ENCODE measurements around the gene URI1. TPM values are rescaled to one million over a fixed set of nuclear protein-coding genes. Genes with fewer than 3 reads are reported as not detected.

Gene URI1
- total RNA-seq, 4 donors from 2014 or later: 84.8 to 91.2 (median 86.3) TPM

DNA sequence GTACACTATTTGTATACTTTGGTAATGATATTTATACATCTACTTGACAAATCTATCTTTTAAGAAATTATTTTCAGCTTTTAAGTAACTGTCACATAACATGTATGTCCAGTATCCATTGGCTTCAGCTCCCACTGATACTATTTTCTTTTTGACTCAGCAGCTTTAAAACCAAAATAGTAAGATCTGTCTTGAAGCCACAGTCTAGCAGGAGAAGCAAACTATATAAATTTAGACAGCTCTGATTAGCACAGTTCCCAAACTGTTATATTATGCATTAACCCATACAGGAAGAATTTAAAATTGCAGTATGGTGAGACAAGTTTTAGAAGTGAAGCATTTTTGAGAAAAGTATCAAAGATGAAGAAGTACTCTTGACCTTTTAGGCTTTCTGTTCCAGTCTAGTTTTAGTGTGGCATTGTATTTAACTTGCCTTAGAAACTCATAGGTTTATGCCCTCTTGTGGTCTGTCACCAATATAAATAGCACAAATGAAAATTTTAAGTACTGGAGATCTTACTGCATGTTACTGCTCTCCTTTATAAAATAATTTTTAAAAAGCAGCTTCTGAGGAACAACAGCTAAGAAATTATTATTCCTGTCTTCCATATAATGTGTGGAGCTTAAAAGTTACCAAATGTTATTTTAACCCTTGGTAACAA, 24.7 kb downstream of the URI1 start:
- intact Hi-C loops (cut with DNase I): no loop called here
- no peaks in the 10 kb centered on the region for H3K36me3 ChIP-seq
- H3K27ac ChIP-seq: peak overlapping the region; percentile 39 to 75 (median 44)
- TF ChIP-seq, protein P1, sequence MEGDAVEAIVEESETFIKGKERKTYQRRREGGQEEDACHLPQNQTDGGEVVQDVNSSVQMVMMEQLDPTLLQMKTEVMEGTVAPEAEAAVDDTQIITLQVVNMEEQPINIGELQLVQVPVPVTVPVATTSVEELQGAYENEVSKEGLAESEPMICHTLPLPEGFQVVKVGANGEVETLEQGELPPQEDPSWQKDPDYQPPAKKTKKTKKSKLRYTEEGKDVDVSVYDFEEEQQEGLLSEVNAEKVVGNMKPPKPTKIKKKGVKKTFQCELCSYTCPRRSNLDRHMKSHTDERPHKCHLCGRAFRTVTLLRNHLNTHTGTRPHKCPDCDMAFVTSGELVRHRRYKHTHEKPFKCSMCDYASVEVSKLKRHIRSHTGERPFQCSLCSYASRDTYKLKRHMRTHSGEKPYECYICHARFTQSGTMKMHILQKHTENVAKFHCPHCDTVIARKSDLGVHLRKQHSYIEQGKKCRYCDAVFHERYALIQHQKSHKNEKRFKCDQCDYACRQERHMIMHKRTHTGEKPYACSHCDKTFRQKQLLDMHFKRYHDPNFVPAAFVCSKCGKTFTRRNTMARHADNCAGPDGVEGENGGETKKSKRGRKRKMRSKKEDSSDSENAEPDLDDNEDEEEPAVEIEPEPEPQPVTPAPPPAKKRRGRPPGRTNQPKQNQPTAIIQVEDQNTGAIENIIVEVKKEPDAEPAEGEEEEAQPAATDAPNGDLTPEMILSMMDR (IDR thresholded peaks at IDR 0.05): peak in 2 of 6 experiments; percentile 16 to 28
- no peak for TF ChIP-seq POLR2A (IDR thresholded peaks at IDR 0.05)
- no peaks in the 10 kb centered on the region for H3K27me3 ChIP-seq
- H3K4me3 ChIP-seq (replicated peaks in 1 of 3): no peak overlapping the region
- peaks cover 39 to 51% of the 10 kb centered on the region in 2 donors for H3K4me1 ChIP-seq
- no peak for DNase-seq
- H3K9me3 ChIP-seq: no peaks in the 10 kb centered on the region

DNA sequence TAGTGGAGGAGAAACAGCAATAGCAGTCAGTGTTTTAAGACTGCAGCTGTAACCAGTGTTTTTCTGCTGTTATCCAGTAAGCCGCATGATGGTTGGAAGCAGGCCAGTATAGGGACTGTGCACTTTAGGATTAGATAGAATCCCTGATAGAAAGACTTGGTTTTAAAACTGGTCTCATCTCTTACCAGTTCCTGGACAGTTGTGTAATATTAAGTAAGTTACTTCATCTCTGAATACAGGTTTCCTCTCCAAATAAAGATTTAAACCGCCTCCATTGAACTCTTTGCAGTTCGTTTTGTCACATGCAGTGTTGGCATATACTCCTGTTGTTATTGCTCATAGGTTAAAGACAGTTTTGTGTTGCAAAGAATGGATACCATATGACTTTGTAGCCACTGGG, 25.6 kb downstream of the URI1 start:
- Histone ChIP-seq H3K9me3 (no peaks in the 10 kb centered on the region), H3K4me3 (replicated peaks in 1 of 3) (no peak overlapping the region), H3K27me3 (no peaks in the 10 kb centered on the region), H3K36me3 (no peaks in the 10 kb centered on the region), H3K4me1 (peaks cover 40 to 53% of the 10 kb centered on the region in 2 donors), H3K27ac (peak overlapping the region; percentile 18 to 75 (median 39))
- no peak for TF ChIP-seq POLR2A (IDR thresholded peaks at IDR 0.05)
- TF ChIP-seq, protein P1 (IDR thresholded peaks at IDR 0.05): no peak
- intact Hi-C loops (cut with DNase I): no loop called here
- 58 to 61% methylated on average over 3 of the region's 3 CpGs for WGBS, 2 donors
- DNase-seq: peak; percentile 36 to 40

DNA sequence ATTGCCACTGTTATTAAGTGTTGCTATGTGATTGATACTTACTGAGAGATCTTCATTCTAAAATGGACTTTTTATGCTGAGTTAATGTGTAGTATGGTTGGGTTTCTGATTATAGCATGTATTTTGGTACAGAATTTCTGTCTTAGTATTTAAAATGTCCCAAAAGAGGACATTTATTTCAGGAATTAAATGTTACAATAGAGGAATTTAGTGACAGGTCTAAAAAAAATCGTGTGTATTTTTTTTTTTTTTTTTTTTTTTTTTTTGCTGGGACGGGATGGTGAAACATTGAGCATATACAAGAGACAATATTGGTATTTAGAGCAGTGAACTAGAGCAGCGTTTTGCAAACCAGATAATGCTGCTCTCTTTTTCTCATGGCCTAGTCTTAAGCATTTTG, 27.9 kb downstream of the URI1 start:
- peaks cover 32 to 46% of the 10 kb centered on the region in 2 donors for H3K4me1 ChIP-seq
- H3K36me3 ChIP-seq: no peaks in the 10 kb centered on the region
- H3K27ac ChIP-seq: no peak overlapping the region
- intact Hi-C loops (cut with DNase I): no loop called here
- no peaks in the 10 kb centered on the region for H3K9me3 ChIP-seq
- no peak for TF ChIP-seq POLR2A (IDR thresholded peaks at IDR 0.05)
- TF ChIP-seq, protein P1 (IDR thresholded peaks at IDR 0.05): no peak
- no peak overlapping the region for H3K4me3 ChIP-seq (replicated peaks in 1 of 3)
- WGBS, 2 donors: 69 to 81% methylated on average over 3 of the region's 3 CpGs
- no peaks in the 10 kb centered on the region for H3K27me3 ChIP-seq
- no peak for DNase-seq

DNA sequence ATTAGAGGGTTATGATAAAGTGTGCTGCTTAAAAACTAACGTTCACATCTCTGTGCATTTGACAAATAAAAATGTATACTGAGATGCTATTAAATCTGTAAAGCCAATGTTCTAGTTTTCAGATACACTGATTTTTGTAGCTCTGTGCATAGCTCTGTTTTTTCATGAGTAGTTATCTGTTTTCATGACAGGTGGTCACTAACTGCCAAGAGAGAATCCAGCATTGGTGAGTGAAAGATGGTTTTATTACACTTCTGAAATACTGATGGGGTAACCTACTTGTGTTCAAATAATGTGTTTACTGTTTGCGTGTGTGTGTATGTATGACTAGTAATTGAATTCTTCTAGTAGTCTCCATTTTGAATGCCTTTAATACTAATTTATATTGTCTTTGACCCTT, 29.0 kb downstream of the URI1 start:
- Histone ChIP-seq H3K36me3 (no peaks in the 10 kb centered on the region), H3K27ac (no peak overlapping the region), H3K4me1 (peaks cover 22 to 35% of the 10 kb centered on the region in 2 donors), H3K9me3 (no peaks in the 10 kb centered on the region), H3K27me3 (no peaks in the 10 kb centered on the region), H3K4me3 (replicated peaks in 1 of 3) (no peak overlapping the region)
- DNase-seq: no peak
- WGBS, 2 donors: 78 to 79% methylated on average over 2 of the region's 2 CpGs
- intact Hi-C loops (cut with DNase I): no loop called here
- TF ChIP-seq POLR2A (IDR thresholded peaks at IDR 0.05): no peak
- TF ChIP-seq, protein P1 (IDR thresholded peaks at IDR 0.05): no peak

DNA sequence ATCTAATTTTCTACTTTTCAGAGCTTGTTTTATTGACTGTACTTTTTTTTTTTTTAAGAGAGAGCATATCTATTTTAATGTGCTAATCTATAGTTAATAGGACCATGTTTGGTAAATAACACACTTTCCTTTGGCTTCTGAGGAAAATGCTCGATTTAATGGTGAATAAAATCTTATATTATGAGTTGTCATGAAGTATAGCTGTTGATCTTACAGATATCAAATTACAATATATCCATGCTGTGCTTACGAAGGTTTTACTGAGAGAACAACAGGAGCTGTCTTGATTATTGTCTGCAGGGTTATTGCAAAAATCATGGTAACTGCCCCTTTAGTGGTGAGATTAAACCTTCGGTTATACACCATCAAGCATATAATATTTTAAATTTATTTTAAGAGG, 29.6 kb downstream of the URI1 start:
- H3K36me3 ChIP-seq: no peaks in the 10 kb centered on the region
- H3K4me1 ChIP-seq: peaks cover 15 to 28% of the 10 kb centered on the region in 2 donors
- intact Hi-C loops (cut with DNase I): no loop called here
- H3K27ac ChIP-seq: no peak overlapping the region
- no peaks in the 10 kb centered on the region for H3K27me3 ChIP-seq
- TF ChIP-seq, protein P1 (IDR thresholded peaks at IDR 0.05): no peak
- no peak for TF ChIP-seq POLR2A (IDR thresholded peaks at IDR 0.05)
- H3K9me3 ChIP-seq: no peaks in the 10 kb centered on the region
- no peak for DNase-seq
- no peak overlapping the region for H3K4me3 ChIP-seq (replicated peaks in 1 of 3)
- 95 to 97% methylated on average over 3 of the region's 3 CpGs for WGBS, 2 donors

All from thyroid gland (tissue), 4 donors.